Fibroblast of gingiva (primary cell): ENCODE data around the gene HMOX1.
"Not testable (repeated sequence)": the region's sequence is repeated elsewhere in the genome, so short reads cannot be mapped to it uniquely, and the experiment has no call there.

Source experiments
- DNase-seq: peaks from one replicate; pipeline ENCODE4 v3.0.0-alpha.2; 2011; ENCODE audit warnings: low read depth

Gene HMOX1

DNA sequence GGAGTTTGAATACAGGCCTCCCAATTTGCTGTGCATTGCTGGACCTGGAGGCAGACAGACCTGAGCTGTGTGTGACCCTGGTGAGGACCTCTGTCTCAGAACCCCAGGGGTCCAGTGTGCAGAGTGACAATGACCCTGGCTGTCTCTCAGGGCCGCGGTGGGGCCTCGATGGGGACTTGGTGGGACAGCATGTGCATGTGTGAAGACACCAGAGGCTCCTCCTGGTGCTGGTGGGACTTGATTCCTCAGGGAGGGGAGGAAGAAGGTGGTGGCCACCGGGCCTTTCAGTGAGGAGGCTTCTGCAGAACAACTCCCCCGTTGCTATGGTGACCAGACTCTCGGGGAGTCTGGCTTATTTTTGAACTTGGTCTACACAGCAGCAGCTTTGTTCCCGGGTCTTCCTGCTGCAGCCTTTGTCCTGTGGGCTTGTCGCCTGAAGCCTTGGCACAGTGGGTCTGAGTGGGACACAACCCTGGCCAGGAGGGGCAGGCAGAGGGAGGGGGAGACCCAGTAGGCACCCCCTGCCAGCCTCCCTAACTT lies 54.4 kb downstream of the HMOX1 start:
- no peak for DNase-seq

GRCh38 chr22:35436421-35436820 lies 55.5 kb downstream of the HMOX1 start:
- no peak for DNase-seq

DNA sequence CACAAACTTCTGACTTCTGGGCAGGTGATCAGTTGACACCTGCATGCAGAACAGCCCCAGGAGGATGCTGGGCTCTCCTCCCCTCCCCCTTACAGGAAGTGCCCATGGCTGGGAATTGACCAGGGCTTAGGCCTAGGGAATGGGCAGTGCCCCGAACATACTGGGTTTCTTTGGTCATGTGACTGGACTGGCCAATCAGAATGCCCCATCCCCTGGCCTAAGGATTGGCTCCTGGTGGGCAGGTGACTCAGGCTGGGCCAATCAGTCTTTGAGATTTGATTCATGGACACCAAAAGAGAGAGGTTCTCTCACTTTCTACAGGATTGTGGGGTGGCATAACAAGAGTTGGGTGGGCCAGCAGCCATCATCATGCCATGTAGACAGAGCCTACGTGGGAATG lies 56.2 kb downstream of the HMOX1 start:
- DNase-seq: no peak

- not testable (repeated sequence) for DNase-seq
Measured at GRCh38 chr22:35438673-35439364, 57.9 kb downstream of the HMOX1 start.

- DNase-seq: no peak
Measured at GRCh38 chr22:35439365-35439717, 58.4 kb downstream of the HMOX1 start.

- no peak for DNase-seq
Measured at GRCh38 chr22:35440129-35440528, 59.2 kb downstream of the HMOX1 start.

DNA sequence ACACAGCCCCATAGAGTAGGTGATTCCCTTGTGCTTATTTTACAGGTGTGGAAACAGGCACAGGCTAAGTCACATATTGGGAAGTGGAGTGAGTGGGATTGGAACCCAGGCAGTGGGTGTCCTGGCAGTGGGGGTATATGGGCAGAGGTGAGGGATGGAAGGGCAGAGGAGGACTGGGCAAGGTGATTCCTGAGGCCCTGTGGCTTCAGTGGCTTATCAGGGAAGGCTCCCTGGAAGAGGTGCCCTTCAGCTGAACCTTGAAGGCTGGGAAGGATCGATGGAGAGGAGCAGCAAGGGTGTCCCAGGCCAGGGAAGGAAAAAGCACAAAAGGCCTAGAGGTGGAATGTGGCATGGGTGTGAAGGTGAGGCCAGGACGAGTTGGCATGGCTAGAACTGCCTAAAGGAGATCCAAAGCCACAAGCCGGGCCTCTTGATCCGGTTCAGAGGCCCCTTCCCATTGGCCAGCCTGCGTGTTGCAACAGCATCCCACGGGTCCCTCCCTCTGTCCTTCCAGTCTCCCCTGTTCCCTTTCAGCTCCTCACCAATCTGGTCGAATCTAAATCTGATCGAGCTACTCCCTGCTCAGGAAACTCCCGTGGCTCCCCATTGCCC lies 60.7 kb downstream of the HMOX1 start:
- DNase-seq: no peak

DNA sequence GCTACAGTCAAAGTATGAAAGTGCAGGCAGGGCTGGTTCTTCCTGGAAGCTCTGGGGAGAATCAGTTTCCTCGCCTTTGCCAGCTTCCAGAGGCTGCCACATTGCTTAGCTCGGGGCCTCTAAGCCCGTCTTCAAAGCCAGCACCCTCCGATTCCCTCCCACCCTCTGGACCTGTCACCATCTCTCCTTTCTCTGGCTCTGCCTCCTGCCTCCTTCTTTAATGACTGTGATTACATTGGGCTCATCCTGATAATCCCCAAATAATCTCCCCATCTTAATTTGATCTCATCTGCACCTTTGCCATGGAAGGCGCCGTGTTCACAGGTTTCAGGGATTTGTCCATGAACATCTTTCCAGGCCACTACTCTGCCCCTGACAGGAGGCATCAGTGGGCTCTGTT lies 61.6 kb downstream of the HMOX1 start:
- no peak for DNase-seq

DNA sequence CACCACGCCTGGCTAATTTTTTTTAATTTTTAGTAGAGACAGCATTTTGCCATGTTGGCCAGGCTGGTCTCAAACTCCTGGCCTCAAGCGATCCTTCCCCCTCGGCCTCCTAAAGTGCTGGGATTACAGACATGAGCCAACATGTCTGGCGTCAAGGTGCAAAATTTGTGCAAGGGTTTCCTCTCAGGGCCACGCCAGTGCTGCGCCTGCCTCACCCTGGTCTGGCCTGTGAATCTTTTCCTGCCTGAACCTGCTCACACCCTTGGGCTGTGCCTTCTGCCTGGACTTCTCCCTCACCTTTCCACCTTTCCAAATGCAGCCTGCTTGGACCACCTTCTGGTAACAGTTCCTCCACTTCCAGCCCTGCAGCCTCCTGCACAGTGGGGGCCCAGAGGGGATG lies 62.4 kb downstream of the HMOX1 start:
- DNase-seq: no peak
